Astrocyte (in vitro differentiated cells and primary cell): ENCODE measurements around the gene SPTBN1.

ENCODE experiments used
- CTCF ChIP-seq: IDR thresholded peaks from 2 replicates; pipeline ENCODE4 v1.5.1; 2011; ENCODE audit warnings: low read depth, mild to moderate bottlenecking, inconsistent platforms, low read length, moderate library complexity; ENCODE audit not compliant: insufficient read depth
- EZH2 ChIP-seq: IDR thresholded peaks from 2 replicates; pipeline ENCODE4 v1.6.1; 2012; ENCODE audit warnings: mild to moderate bottlenecking, low read length, inconsistent platforms; ENCODE audit not compliant: insufficient read depth

DNA sequence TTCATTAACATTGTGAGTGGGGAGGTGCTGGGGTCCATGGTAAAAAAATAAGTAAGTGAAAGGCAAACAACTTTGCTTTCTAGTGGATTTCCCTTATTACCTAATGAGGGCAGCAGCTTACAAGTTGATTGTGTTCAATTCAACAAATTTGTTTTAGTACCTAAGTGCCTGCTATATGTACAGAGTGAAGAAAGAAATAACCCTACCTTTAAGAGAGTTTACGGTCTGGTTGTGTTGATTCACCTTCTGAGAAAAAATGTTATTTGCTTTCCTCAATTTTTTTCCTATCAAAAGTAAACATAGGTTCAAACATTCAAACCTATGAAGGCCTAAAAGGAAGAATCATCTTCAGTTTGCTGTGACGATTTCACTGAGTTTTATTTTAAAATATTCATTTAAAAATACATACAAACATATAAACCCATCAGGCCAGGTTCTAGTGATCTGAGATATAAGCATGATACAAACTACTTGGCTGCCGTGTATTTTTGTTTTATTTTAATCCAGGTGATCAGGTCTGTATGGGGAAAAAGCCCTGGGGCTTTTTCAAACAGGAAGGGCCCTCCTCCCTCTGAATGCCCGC, 1.5 kb upstream of the SPTBN1 start:
- TF ChIP-seq CTCF (no peak), EZH2 (no peak)
